Mucosa of descending colon (tissue), 3 donors: Measurements from ENCODE around the gene ENTPD1. TPM values are rescaled to one million over a fixed set of nuclear protein-coding genes. Genes with fewer than 3 reads are reported as not detected.
A peak's percentile ranks its signal among the peaks of the same experiment; 100 is the strongest.
"Not testable (repeated sequence)": the region's sequence is repeated elsewhere in the genome, so short reads cannot be mapped to it uniquely, and the experiment has no call there.

Experiments used
- ATAC-seq: fragments of 200-7000 bp; cut with Tn5 transposase; one replicate; pipeline ENCODE4 v1.9.1; 2020; ENCODE audit warnings: mild to moderate bottlenecking, moderate library complexity
- DNase-seq, 3 donors: peaks; one replicate each; pipeline ENCODE4 v3.0.0-alpha.2; 2020
- H3K36me3 ChIP-seq: fragments of 200-600 bp; one replicate; pipeline ENCODE4 v1.8.0; 2021; ENCODE audit warnings: low read depth, mild to moderate bottlenecking
- H3K4me1 ChIP-seq: fragments of 200-600 bp; one replicate; pipeline ENCODE4 v1.8.0; 2021; ENCODE audit warnings: low read depth, mild to moderate bottlenecking
- H3K4me3 ChIP-seq: fragments of 200-600 bp; one replicate; pipeline ENCODE4 v1.8.0; 2021; ENCODE audit warnings: mild to moderate bottlenecking
- H3K9me3 ChIP-seq: fragments of 200-600 bp; one replicate; pipeline ENCODE4 v1.8.0; 2021; ENCODE audit warnings: mild to moderate bottlenecking
- intact Hi-C, 2 donors: fragments of 100-400 bp; cut with DNase I in 1 of 2; cut with micrococcal nuclease in 1 of 2; formaldehyde crosslinking; loops; one replicate each; pipeline versions ENCODE4 v1.11.0 to v1.11.1; 2022; cut with DNase I, micrococcal nuclease
- total RNA-seq, 3 donors: library from RNA; stranded (reverse); fragmentation: NEBNext Ultra II Directional in 2 of 3; extraction: Animal tissue kit (Norgen Biotek cat#: 25700) in 2 of 3; gene quantifications; one replicate each; pipeline versions ENCODE4 v1.2.1 to v1.2.4, GENCODE V29; 2021 to 2023
- TF ChIP-seq, protein P1 (sequence below): fragments of 200-600 bp; IDR thresholded peaks from one replicate; pipeline ENCODE4 v1.8.0; 2022; ENCODE audit warnings: antibody characterized with exemption, mild to moderate bottlenecking
- donor health status: DM: no; HTN: no; CAD: no; lungs with moderate emphysema.
- donor health status: DM: no; HTN: no; CAD: no.
- donor health status: DM: no; HTN: yes; CAD: no.

The ENTPD1 gene
- total RNA-seq, 3 donors from 2014 or later = 7.1 to 20.3 (median 7.2) TPM

DNA sequence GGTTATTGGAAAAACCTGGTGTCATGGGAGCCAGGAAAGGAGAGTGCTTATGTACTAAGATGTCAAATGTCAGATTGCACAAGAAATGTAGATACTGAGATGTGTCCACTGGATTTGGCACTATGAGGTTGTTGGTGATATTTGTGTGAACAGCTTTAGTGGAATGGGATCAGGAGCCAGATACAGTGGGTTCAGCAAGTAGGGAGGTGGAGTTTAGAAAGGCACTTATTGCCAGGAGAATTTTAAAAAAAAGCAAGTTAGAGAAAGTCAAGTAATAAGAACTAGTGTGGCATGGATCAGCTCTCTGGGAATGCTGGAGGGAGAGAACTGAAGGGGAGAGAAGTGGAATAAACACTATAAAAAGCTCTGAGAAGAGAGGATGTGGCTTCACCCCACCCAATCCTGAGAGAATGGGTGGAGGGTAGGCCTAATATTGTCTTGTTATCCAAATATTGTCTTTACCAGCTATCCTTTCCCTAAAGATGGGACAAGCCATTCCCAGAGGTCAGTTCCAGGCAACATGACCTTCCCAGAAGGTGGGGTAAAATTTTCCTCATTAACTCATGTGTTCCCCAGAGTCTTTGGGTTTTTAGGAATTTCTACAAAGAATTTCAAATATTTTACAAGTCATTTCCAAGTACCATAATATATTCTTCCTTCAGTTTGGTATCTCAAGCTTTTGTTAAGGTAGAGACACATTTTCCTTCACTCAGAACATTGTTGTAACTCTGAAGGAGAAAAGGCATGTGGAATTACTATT lies 42.3 kb downstream of the ENTPD1 start:
- intact Hi-C loops = no loop called here
- no peaks in the 10 kb centered on the region for H3K36me3 ChIP-seq
- no peaks in the 10 kb centered on the region for H3K4me1 ChIP-seq
- ATAC-seq (no peak), DNase-seq (no peak)
- no peak overlapping the region for H3K4me3 ChIP-seq
- no peaks in the 10 kb centered on the region for H3K9me3 ChIP-seq
- TF ChIP-seq, protein P1, sequence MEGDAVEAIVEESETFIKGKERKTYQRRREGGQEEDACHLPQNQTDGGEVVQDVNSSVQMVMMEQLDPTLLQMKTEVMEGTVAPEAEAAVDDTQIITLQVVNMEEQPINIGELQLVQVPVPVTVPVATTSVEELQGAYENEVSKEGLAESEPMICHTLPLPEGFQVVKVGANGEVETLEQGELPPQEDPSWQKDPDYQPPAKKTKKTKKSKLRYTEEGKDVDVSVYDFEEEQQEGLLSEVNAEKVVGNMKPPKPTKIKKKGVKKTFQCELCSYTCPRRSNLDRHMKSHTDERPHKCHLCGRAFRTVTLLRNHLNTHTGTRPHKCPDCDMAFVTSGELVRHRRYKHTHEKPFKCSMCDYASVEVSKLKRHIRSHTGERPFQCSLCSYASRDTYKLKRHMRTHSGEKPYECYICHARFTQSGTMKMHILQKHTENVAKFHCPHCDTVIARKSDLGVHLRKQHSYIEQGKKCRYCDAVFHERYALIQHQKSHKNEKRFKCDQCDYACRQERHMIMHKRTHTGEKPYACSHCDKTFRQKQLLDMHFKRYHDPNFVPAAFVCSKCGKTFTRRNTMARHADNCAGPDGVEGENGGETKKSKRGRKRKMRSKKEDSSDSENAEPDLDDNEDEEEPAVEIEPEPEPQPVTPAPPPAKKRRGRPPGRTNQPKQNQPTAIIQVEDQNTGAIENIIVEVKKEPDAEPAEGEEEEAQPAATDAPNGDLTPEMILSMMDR = no peak

DNA sequence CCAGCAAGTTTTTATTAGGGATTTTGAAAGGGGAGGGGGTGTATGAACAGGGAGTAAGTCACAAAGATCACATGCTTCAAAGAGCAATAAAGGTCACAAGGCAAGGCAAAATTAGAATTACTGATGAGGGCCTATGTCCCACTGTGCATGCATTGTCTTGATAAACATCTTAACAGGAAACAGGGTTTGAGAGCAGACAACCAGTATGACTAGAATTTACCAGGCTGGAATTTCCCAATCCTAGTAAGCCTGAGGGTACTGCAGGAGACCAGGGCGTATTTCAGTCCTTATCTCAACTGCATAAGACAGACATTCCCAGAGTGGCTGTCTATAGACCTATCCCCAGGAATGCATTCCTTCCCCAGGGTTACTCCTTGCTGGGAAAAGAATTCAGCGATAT lies 44.3 kb downstream of the ENTPD1 start:
- H3K36me3 ChIP-seq, ATAC-seq, DNase-seq, intact Hi-C loops, H3K9me3 ChIP-seq, H3K4me3 ChIP-seq, H3K4me1 ChIP-seq: not testable (repeated sequence)

DNA sequence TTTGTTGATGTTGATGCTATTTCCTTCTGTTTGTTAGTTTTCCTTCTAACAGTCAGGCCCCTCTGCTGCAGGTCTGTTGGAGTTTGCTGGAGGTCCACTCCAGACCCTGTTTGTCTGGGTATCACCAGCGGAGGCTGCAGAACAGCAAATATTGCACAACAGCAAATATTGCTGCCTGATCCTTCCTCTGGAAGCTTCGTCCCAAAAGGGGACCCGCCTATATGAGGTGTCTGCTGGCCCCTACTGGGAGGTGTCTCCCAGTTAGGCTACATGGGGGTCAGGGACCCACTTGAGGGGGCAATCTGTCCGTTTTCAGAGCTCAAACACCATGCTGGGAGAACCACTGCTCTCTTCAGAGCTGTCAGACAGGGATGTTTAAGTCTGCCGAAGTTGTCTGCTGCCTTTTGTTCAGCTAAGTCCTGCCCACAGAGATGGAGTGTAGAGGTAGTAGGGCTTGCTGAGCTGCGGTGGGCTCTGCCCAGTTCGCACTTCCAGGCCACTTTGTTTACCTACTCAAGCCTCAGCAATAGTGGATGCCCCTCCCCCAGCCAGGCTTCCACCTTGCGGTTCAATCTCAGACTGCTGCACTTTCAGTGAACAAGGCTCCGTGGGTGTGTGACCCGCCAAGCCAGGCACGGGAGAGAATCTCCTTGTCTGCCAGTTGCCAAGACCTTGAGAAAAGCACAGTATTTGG lies 50.9 kb downstream of the ENTPD1 start:
- H3K4me1 ChIP-seq, H3K4me3 ChIP-seq, H3K36me3 ChIP-seq, intact Hi-C loops, ATAC-seq, DNase-seq, H3K9me3 ChIP-seq: not testable (repeated sequence)

DNA sequence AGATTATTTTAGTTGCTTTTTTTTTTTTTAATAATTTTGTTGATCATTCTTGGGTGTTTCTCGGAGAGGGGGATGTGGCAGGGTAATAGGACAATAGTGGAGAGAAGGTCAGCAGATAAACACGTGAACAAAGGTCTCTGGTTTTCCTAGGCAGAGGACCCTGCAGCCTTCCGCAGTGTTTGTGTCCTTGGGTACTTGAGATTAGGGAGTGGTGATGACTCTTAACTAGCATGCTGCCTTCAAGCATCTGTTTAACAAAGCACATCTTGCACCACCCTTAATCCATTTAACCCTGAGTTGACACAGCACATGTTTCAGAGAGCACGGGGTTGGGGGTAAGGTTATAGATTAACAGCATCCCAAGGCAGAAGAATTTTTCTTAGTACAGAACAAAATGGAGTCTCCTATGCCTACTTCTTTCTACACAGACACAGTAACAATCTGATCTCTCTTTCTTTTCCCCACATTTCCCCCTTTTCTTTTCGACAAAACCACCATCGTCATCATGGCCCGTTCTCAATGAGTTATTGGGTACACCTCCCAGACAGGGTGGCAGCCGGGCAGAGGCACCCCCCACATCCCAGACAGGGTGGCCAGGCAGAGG lies 52.8 kb downstream of the ENTPD1 start:
- intact Hi-C loops, DNase-seq: not testable (repeated sequence)

DNA sequence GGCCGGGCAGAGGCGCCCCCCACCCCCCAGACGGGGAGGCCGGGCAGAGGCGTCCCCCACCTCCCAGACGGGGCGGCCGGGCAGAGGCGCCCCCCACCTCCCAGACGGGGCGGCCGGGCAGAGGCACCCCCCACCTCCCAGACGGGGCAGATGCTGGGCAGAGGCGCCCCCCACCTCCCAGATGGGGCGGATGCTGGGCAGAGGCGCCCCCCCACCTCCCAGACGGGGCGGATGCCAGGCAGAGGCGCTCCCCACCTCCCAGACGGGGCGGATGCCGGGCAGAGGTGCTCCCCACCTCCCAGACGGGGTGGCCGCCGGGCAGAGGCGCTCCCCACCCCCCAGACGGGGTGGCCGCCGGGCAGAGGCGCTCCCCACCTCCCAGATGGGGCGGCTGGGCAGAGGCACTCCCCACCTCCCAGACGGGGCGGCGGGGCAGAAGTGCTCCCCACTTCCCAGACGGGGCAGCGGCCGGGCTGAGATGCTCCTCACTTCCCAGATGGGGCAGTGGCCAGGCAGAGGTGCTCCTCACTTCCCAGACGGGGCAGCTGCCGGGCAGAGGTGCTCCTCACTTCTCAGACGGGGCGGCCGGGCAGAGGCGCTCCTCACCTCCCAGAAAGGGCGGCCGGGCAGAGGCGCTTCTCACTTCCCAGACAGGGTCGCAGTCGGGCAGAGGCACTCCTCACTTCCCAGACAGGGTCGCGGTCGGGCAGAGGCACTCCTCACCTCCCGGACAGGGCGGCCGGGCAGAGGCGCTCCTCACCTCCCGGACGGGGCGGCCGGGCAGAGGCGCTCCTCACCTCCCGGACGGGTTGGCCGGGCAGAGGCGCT lies 53.6 kb downstream of the ENTPD1 start:
- TF ChIP-seq, protein P1 = no peak
- peak in 1 of 3 donors; percentile 36 for DNase-seq
- Histone ChIP-seq H3K4me3 (no peak overlapping the region), H3K36me3 (no peaks in the 10 kb centered on the region), H3K9me3 (peaks cover 3% of the 10 kb centered on the region), H3K4me1 (no peaks in the 10 kb centered on the region)
- intact Hi-C loops = no loop called here
- no peak for ATAC-seq

More for the DNA sequence above, 52.8 kb downstream of the ENTPD1 start:
- H3K4me3 ChIP-seq, H3K4me1 ChIP-seq, H3K9me3 ChIP-seq, H3K36me3 ChIP-seq, ATAC-seq: not testable (repeated sequence)

DNA sequence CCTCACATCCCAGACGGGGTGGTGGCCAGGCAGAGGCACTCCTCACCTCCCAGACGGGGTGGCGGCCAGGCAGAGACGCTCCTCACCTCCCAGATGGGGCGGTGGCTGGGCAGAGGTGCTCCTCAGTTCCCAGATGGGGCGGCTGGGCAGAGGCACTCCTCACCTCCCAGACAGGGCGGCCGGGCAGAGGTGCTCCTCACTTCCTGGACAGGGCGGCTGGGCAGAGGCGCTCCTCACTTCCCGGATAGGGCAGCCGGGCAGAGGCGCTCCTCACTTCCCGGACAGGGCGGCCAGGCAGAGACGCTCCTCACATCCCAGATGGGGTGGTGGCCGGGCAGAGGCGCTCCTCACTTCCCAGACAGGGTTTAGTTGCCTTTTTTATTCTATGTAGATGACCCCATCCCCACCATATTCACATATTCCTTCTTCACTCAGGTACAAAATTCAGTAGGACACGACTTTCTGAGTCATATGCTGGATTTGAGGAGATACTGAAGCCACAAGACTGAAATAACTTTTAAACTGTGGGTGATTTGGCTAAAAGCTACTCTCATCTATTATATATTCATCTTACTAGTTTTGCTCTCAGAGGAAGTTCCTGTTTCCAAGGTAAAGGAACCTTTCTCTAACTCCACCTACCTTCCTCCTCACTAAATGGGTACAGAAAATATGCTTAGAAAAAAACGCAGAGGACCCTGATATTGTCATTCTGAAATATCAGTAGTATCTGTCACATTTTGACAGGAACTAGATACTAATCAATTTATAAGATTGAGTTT lies 54.4 kb downstream of the ENTPD1 start:
- Histone ChIP-seq H3K4me3 (no peak overlapping the region), H3K36me3 (no peaks in the 10 kb centered on the region), H3K9me3 (peaks cover 3% of the 10 kb centered on the region), H3K4me1 (no peaks in the 10 kb centered on the region)
- TF ChIP-seq, protein P1 = no peak
- DNase-seq = peak in 1 of 3 donors; percentile 38
- intact Hi-C loops = no loop called here
- no peak for ATAC-seq
